Sigmoid colon (tissue), 4 donors: Measurements from ENCODE around the gene PVALEF.

Experiments
- CTCF ChIP-seq, 4 experiments: fragments of 450-650 bp in 3 of 4; fragments of 200-600 bp in 1 of 4; IDR thresholded peaks; one replicate each; pipeline ENCODE4 v1.5.1; 2016 to 2019; ENCODE audit warnings: antibody characterized with exemption in 4 of 4, mild to moderate bottlenecking in 3 of 4, moderate library complexity in 2 of 4
- EP300 ChIP-seq, 4 donors: sonication (generic); formaldehyde crosslinking; IDR thresholded peaks; one replicate each; pipeline ENCODE4 v1.6.1; 2017; ENCODE audit warnings: antibody characterized with exemption in 4 of 4
- POLR2AphosphoS5 ChIP-seq, 4 donors: sonication (generic); formaldehyde crosslinking; IDR thresholded peaks; one replicate each; pipeline ENCODE4 v1.6.1; 2017; ENCODE audit warnings: antibody characterized with exemption in 4 of 4

- TF ChIP-seq POLR2AphosphoS5 (IDR thresholded peaks at IDR 0.05) (no peak), CTCF (IDR thresholded peaks at IDR 0.05) (no peak), EP300 (IDR thresholded peaks at IDR 0.05) (no peak)
Observed at GRCh38 chr17:81190591-81190990, 25.3 kb downstream of the PVALEF start.
